ENCODE results near the gene SDK1.

Gene SDK1

GRCh38 chr7:4151926-4152549 is 851.0 kb downstream of the SDK1 start:
- Histone ChIP-seq H3K9me3 (ENCODE audit: control insufficient read depth, insufficient read depth, low read length) (peaks cover 17% of the 10 kb centered on the region; the same call in 1 of the 2 replicates), H3K4me1 (ENCODE audit: control insufficient read depth, low read length) (no peaks in the 10 kb centered on the region), H3K27me3 (ENCODE audit: control insufficient read depth, low read length) (no peaks in the 10 kb centered on the region), H3K4me2 (ENCODE audit: low read length) (no peak overlapping the region), H3K36me3 (ENCODE audit: control insufficient read depth, low read length) (no peaks in the 10 kb centered on the region), H3K27ac (ENCODE audit: low read depth, low read length) (no peak overlapping the region), H3K9me2 (replicated peaks; ENCODE audit: control insufficient read depth, low read length) (no peaks in the 10 kb centered on the region), H3K79me2 (ENCODE audit: control insufficient read depth, low read length) (no peaks in the 10 kb centered on the region), H4K20me1 (ENCODE audit: control insufficient read depth, insufficient read depth, low read depth, low read length) (no peaks in the 10 kb centered on the region), H3K4me3 (ENCODE audit: low read length) (no peak overlapping the region), H3F3A (ENCODE audit: control insufficient read depth, insufficient read depth) (no peaks in the 10 kb centered on the region)
- TF ChIP-seq CTCF (IDR thresholded peaks at IDR 0.05; ENCODE audit: low read depth, low read length, poor library complexity, severe bottlenecking): no peak
- TF ChIP-seq EZH2phosphoT487 (IDR thresholded peaks at IDR 0.05; ENCODE audit: borderline replicate concordance, low read length): no peak

GRCh38 chr7:4154882-4155535 is 854.0 kb downstream of the SDK1 start:
- H3K4me2 ChIP-seq (ENCODE audit: low read length): no peak overlapping the region
- no peaks in the 10 kb centered on the region for H3K36me3 ChIP-seq (ENCODE audit: control insufficient read depth, low read length)
- no peaks in the 10 kb centered on the region for H3K9me2 ChIP-seq (replicated peaks; ENCODE audit: control insufficient read depth, low read length)
- TF ChIP-seq EZH2phosphoT487 (IDR thresholded peaks at IDR 0.05; ENCODE audit: borderline replicate concordance, low read length) (no peak), CTCF (IDR thresholded peaks at IDR 0.05; ENCODE audit: low read depth, low read length, poor library complexity, severe bottlenecking) (no peak)
- no peaks in the 10 kb centered on the region for H3K4me1 ChIP-seq (ENCODE audit: control insufficient read depth, low read length)
- H3K27ac ChIP-seq (ENCODE audit: low read depth, low read length): no peak overlapping the region
- no peak overlapping the region for H3K4me3 ChIP-seq (ENCODE audit: low read length)
- peaks cover 9% of the 10 kb centered on the region; the same call in 1 of the 2 replicates for H3K9me3 ChIP-seq (ENCODE audit: control insufficient read depth, insufficient read depth, low read length)
- no peaks in the 10 kb centered on the region for H3K79me2 ChIP-seq (ENCODE audit: control insufficient read depth, low read length)
- no peaks in the 10 kb centered on the region for H3K27me3 ChIP-seq (ENCODE audit: control insufficient read depth, low read length)
- H4K20me1 ChIP-seq (ENCODE audit: control insufficient read depth, insufficient read depth, low read depth, low read length): no peaks in the 10 kb centered on the region
- H3F3A ChIP-seq (ENCODE audit: control insufficient read depth, insufficient read depth): no peaks in the 10 kb centered on the region

- no peak overlapping the region for H3K4me2 ChIP-seq (ENCODE audit: low read length)
- H3K27me3 ChIP-seq (ENCODE audit: control insufficient read depth, low read length): no peaks in the 10 kb centered on the region
- H3K36me3 ChIP-seq (ENCODE audit: control insufficient read depth, low read length): no peaks in the 10 kb centered on the region
- H3K4me3 ChIP-seq (ENCODE audit: low read length): no peak overlapping the region
- H3K4me1 ChIP-seq (ENCODE audit: control insufficient read depth, low read length): no peaks in the 10 kb centered on the region
- no peaks in the 10 kb centered on the region for H3K79me2 ChIP-seq (ENCODE audit: control insufficient read depth, low read length)
- no peak overlapping the region for H3K27ac ChIP-seq (ENCODE audit: low read depth, low read length)
- no peaks in the 10 kb centered on the region for H3K9me2 ChIP-seq (replicated peaks; ENCODE audit: control insufficient read depth, low read length)
- H3K9me3 ChIP-seq (ENCODE audit: control insufficient read depth, insufficient read depth, low read length): peaks cover 3% of the 10 kb centered on the region; the same call in 1 of the 2 replicates
- no peaks in the 10 kb centered on the region for H4K20me1 ChIP-seq (ENCODE audit: control insufficient read depth, insufficient read depth, low read depth, low read length)
- TF ChIP-seq EZH2phosphoT487 (IDR thresholded peaks at IDR 0.05; ENCODE audit: borderline replicate concordance, low read length) (no peak), CTCF (IDR thresholded peaks at IDR 0.05; ENCODE audit: low read depth, low read length, poor library complexity, severe bottlenecking) (no peak)
- no peaks in the 10 kb centered on the region for H3F3A ChIP-seq (ENCODE audit: control insufficient read depth, insufficient read depth)
These were observed 855.1 kb downstream of the SDK1 start for GRCh38 chr7:4156190-4156589.

Measured in DOHH2 (cell line).